Bone marrow (tissue), 2 donors: ENCODE measurements around the gene TOMM22.
A peak's percentile ranks its signal among the peaks of the same experiment; 100 is the strongest.

Experiments
- DNase-seq, 2 donors: peaks; one replicate each; lab custom pipeline; 2025; lab: John Stamatoyannopoulos, UW

Gene TOMM22

GRCh38 chr22:38696606-38697424 lies 15.1 kb downstream of the TOMM22 start:
- DNase-seq: peak in 1 of 2 donors; percentile 73

- no peak for DNase-seq
Observed at GRCh38 chr22:38697425-38698089, 15.8 kb downstream of the TOMM22 start.

DNA sequence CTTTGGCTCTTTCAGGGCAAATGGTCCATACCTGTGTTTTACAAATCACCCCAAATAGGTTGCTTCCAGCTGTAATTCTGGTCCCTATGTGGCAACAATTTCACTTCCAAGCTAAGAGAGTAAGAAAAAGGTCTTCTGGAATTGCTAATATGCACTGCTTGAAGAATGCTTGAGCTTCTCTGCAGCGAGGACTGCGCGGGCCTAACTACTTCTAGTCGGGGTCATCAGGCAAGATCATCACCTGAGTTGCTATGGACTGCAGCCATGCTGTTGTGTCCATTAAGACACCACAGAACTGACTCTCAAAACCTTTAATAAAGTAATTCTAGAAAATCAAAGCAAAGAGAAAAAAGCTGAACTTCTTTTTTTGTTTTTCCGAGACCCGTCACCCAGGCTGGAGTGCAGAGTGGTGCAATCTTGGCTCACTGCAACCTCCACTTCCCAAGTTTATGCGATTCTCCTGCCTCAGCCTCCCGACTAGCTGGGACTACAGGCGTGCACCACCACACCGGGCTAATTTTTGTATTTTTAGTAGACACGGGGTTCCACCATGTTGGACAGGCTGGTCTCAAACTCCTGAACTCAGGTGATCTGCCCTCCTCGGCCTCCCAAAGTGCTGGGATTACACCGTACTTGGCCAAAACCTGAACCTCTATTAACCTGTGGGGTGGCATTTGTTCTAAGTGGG lies 16.8 kb downstream of the TOMM22 start:
- no peak for DNase-seq

DNA sequence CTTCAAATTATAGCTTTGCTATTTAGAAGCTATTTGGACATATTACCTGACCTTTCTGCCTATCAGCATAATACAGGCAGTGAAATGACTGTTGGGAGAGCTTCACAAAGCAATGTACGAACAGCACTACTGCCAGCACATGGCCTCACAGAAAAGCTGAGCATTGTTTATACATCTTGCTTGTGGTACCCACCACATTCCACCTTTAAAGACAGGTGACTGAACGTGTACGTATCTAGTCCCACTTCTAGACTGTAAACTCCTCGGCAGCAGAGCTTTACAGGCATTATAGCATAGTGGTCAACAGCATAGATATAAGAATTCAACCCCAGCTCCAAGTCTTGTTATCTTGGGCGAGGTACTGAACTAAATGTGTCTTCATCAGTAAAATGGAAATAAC lies 17.4 kb downstream of the TOMM22 start:
- no peak for DNase-seq

DNA sequence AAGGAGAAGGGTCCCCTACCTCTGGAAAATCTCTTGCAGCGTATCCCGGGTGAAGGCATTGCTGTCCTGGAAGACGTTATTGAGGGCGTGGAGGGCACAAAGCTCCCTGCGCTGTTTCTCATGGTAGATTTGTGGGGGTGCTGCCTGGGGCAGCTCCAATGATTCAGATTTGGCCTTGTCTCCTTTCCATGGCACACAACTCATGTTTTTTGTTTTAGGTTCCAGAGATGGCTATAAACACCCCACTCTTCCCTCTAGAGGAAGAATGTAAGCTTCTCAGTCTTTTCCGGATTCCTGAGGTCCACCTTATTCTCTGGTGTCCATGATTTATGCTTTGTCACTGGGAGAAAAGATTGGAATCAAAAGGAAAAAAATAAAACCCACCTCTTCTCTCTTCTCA lies 18.0 kb downstream of the TOMM22 start:
- DNase-seq: no peak

DNA sequence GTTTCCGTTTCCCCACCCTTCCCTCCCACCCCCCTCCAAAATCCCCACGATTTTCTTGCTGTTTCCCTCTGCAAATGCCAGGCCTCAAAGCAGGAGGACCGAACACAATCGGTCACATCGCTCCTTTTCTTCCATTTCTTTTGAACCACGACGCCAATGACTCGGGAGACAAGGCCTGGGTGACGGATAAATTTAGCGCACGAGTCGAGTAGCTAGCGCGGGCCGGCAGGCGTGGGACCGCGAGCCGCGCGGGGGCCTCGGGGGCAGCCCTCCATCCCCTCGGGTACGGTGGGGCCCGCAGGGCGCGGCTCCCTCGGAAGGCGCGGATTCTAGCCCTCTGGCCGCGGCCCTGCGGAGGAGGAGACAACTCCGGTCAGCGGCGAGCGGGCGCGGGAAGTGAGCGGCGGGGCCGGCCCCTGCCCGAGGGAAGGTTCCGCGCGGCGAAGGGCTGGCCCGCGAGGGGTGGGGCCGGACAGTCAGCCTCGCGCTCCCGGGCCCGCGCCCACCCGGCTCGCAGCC lies 18.6 kb downstream of the TOMM22 start:
- DNase-seq: no peak

- DNase-seq: peak; percentile 80 to 96
Observed at GRCh38 chr22:38700789-38701628, 19.3 kb downstream of the TOMM22 start, which contains the start of gene JOSD1. JOSD1 (minus strand) TSS chr22:38700943; CDS start chr22:38699987, 956 bp downstream.

DNA sequence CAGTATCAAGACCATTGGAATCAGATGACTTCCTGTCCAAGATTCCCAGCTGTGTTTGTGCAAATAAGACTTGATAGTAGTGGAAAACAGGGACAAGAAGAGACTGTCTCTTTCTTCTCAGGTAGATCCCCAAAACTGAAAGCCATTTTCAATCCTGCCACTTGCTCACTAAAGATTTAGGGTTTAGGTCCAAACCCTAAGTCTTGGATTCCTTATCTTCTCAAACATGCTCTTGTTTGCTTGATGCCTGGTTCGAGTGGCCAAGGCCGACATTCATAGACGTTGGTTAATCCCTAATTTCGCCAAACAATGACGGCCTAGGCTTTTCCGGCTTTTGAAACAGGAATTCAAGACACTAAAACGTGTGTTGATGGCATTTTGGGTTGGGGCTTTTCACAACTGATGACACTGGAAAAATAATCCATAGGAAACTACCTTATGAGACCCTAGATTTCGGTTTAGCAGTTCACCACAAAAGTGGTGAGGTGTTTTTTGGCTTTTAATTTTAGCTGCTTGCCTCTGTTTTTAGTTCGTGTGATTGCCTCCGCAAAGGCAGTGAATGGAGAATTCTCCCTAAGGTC lies 23.0 kb downstream of the TOMM22 start:
- DNase-seq: no peak

DNA sequence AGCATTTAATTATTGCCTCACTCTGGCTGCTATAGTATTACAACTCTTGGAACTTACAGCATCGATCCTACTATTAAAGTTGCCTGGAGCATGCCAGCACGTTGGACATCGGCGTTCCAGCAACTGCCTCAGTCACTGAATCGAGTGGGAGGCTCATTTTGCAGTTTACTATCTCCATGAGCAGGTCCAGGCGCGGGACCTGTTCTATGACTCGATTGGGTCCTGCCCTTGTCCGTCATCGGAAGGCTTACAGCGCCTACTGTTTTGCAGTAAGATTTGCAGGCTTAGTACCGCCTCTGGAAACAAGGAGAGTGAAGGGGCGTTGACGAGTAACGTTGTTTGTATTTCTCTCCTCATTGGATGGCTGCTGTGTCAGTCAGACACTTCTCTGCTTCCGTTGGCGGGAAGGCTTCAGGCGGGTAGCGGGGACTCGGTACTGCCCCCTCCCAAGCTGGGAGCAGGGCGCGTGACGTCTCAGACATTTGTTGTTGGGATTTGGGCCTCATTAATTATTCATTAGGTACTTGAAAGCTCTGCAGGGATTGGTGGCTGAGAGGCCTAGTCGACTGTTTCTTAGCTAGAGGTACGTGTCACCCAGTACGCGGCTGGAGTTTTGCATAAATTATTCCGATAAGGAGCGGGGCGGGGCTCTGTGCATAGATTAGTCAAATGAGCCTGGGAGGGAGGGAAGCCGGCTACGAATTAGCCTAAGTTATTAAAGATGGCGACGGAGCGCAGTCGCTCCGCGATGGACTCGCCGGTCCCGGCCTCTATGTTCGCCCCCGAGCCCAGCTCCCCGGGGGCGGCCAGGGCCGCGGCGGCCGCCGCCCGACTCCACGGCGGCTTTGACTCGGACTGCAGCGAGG lies 23.7 kb downstream of the TOMM22 start, which contains the start of gene GTPBP1:
Gene GTPBP1 (plus strand): TSS at position 710 of the 866 bp plus-strand sequence. CDS start 12 bp downstream, at position 722.
- peak; percentile 89 to 100 for DNase-seq

- peak in 1 of 2 donors; percentile 29 for DNase-seq
Observed at GRCh38 chr22:38706101-38706900, 24.5 kb downstream of the TOMM22 start.

- no peak for DNase-seq
Observed at GRCh38 chr22:38706901-38707195, 25.1 kb downstream of the TOMM22 start.

DNA sequence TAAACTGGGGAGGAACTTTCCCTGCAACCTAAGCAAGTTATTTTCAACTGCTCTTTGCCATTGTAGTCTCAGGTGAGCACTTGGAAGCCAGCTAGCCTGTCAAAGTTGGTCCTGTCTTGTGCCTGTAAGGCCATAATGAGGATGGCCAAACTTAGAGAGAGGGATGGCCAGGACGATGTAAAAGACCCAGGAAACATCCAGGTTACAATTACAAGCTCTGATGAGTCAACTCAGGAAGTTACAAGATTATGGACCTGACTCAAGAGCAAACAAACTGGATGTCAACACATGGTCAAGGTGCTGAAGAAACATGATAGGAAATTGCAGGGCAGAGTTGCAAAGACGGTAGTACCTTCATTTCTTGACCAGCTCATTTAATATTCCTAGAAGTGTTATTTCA lies 25.6 kb downstream of the TOMM22 start:
- no peak for DNase-seq

DNA sequence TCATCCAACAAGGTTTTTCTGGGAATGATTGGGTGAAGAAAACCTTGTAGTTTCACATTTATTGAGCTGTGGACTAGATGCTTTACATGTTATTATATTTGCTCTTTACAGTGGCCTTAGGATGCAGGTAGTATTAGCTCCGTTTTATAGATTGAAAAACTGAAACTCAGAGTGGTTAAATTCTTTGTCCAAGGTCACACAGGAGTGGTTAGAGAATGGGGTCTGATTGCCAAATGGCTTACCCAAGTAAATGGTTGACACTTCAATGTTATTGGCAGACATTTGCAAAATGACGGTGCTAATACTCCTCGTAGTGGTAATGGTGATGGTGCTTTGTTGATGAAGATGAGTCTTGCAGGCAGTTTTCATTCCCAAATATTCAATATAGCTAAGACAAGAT lies 26.2 kb downstream of the TOMM22 start:
- DNase-seq: no peak

- DNase-seq: no peak
Observed at GRCh38 chr22:38709306-38709705, 27.5 kb downstream of the TOMM22 start.

DNA sequence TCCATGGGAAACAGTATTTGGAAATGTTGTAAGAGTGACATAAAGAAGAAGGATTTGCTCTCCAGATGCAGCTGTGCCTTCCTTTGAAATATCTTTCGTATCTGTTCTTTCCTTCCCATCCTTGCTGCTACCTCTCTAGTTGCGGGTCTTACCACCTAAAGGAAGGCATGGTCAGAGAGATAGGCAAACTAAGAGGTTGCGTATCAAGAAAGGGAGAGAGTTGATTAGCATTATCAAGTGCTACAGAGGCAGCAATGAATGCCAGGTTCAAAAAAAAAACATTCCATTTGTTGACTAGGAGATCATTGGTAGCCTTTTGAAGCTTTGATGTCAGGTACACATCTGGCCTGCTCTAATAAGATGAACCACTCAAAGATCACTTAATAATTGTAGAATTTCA lies 28.6 kb downstream of the TOMM22 start:
- no peak for DNase-seq

DNA sequence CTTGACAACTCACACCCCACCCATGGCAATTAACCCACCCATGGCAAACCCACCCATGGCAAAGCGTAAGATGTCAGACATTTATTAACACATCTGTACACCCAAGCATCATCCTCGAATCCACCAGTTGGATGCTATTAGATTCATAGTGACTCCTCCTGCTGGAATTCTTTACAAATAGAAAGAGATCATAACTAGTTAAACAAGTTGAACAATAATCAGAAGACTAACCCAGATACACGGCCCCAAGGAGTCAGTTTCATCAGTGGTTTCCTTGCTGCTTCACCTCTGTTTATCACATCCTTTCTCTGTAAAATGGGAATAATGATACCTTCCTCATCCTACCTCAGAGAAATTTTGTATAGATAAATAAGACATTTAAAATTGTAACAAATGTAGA lies 29.1 kb downstream of the TOMM22 start:
- no peak for DNase-seq

GRCh38 chr22:38712486-38713207 lies 30.9 kb downstream of the TOMM22 start:
- no peak for DNase-seq

DNA sequence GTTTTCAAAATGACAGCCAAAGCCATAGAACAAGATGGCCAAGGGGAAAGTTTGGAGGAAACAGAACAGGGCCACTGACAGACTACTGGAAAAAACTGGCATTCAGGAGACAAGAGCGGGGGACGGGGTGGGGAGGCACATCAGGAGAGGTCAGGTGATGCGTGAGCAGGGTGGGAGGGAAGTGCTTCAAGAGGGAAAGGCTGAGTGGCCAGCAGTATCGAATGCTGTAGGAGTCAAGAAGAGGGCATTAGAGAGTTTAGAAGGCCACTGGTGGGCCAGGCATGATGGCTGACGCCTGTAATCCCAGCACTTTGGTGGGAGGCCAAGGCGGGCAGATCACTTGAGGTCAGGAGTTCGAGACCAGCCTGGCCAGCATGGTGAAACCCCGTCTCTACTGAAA lies 32.2 kb downstream of the TOMM22 start:
- no peak for DNase-seq
